NB4 (cell line): ENCODE measurements around the gene DLX3.

ENCODE experiments used
- MYC ChIP-seq: IDR thresholded peaks from 2 replicates; pipeline ENCODE4 v1.6.1; 2011; ENCODE audit warnings: low read depth, low read length
- POLR2A ChIP-seq: IDR thresholded peaks from 2 replicates; pipeline ENCODE4 v1.6.1; 2011; ENCODE audit warnings: mild to moderate bottlenecking; ENCODE audit not compliant: insufficient read length; ENCODE audit errors: extremely low read depth
- TF ChIP-seq, protein P1 (sequence below): IDR thresholded peaks from one replicate; pipeline ENCODE4 v1.5.1; 2012; ENCODE audit warnings: low read depth, low read length

GRCh38 chr17:50013079-50013478 lies 18.1 kb upstream of the DLX3 start:
- TF ChIP-seq, protein P1, sequence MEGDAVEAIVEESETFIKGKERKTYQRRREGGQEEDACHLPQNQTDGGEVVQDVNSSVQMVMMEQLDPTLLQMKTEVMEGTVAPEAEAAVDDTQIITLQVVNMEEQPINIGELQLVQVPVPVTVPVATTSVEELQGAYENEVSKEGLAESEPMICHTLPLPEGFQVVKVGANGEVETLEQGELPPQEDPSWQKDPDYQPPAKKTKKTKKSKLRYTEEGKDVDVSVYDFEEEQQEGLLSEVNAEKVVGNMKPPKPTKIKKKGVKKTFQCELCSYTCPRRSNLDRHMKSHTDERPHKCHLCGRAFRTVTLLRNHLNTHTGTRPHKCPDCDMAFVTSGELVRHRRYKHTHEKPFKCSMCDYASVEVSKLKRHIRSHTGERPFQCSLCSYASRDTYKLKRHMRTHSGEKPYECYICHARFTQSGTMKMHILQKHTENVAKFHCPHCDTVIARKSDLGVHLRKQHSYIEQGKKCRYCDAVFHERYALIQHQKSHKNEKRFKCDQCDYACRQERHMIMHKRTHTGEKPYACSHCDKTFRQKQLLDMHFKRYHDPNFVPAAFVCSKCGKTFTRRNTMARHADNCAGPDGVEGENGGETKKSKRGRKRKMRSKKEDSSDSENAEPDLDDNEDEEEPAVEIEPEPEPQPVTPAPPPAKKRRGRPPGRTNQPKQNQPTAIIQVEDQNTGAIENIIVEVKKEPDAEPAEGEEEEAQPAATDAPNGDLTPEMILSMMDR = no peak
- no peak for TF ChIP-seq POLR2A
- TF ChIP-seq MYC = no peak
